ENCODE results near the gene PLEKHD1.

PLEKHD1 gene

GRCh38 chr14:69553252-69553651, 68.7 kb downstream of the PLEKHD1 start:
- DNase-seq, result no peak

GRCh38 chr14:69554500-69554899, 70.0 kb downstream of the PLEKHD1 start:
- DNase-seq, result no peak

- DNase-seq, result no peak
Measured at GRCh38 chr14:69558774-69559173, 74.2 kb downstream of the PLEKHD1 start.

- DNase-seq, result no peak
Measured at GRCh38 chr14:69559581-69560011, 75.1 kb downstream of the PLEKHD1 start.

GRCh38 chr14:69560826-69561225, 76.3 kb downstream of the PLEKHD1 start:
- no peak for DNase-seq

GRCh38 chr14:69561893-69562292, 77.4 kb downstream of the PLEKHD1 start:
- no peak for DNase-seq

DNA sequence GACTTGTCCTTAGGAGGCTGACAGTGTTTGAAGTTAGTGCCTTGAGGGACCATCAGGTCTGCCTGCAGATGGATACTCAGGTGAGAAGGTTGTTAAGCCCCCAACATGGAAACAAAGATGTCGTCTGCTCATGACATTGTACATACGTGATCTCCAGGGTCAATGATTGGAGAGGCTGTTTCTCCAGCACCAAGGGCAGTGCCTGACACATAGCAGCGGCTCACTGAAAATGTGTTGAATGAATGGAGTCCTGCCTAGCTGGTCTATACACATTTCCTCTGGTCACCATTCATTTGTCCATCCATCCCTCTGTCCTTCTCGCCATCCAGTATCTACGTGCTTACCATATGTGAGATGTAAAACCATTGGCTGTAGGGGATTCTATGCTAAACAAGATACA, 83.0 kb downstream of the PLEKHD1 start:
- DNase-seq, result no peak

DNA sequence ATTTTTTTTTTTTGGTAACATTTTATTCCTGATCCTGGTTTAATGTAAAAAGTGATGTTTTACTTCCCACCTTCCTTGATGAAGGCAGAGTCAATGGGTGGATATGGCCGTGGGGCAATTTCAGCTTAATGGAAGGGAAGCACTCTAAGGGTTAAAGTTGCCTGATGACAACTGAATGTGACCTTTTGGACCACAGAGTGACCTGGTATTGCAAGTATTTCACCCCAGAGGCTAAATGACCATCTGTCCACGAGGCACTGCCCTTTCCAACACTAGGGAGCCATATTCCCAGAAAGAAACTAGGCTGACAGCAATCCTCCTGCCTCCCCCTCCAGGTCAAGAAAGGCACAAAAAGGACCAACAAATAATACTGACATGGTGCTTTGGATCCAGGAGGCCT, 85.3 kb downstream of the PLEKHD1 start:
- DNase-seq, result no peak

DNA sequence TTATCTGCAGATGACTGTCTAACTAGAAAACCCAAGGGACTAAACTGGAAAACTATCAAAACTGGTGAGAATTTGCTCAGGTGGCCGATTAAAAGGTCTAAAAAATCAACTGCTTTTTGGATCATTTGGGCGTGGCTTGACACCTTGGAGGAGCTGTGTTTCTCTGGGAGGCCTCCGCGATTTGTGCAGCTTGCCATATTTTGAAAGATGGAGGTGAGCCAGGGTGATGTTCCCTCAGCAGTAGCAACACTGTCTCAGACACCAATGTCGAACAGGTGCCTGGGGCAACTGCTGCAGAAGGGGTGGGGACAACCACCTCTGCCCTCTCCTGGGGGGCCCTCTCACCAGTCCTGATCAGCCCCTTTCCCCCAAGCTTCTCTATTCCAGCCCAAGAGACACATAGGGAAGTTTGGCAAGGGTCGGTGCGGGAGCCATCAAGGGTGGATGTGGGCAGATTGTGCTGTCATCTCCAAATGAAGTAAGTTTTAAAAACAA, 86.4 kb downstream of the PLEKHD1 start:
- no peak for DNase-seq

DNA sequence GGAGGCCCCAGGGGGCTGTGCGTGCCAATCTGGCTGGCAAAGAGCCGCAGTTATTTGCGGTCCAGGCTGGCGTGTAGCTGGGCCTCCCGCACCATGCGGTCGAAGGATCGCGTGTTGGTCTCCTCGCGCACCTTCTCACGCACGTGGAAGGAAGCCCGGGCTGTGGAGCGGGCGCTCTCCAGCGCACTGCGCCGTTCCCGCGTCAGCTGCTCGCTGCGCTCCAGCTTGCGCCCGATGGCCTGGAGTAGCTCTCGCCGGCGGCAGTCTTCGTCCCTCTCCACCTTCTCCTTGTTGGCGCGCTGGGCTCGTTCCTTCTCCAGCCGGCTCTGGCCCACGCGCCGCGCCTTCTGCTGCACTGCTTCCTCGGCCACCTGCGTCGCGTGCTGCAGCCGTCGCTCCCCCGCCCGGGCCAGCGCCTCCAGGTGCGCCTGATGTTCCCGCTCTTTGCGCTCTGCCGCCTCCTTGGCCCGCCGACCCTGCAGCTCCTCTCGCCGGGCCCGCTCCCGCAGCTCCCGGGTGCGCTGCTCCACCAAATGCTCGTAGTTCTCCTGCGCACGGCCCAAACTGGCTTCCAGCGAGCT, 87.0 kb downstream of the PLEKHD1 start:
- no peak for DNase-seq

GRCh38 chr14:69572030-69572840, 87.7 kb downstream of the PLEKHD1 start:
- DNase-seq, result no peak

GRCh38 chr14:69572841-69573135, 88.3 kb downstream of the PLEKHD1 start:
- DNase-seq, result no peak

DNA sequence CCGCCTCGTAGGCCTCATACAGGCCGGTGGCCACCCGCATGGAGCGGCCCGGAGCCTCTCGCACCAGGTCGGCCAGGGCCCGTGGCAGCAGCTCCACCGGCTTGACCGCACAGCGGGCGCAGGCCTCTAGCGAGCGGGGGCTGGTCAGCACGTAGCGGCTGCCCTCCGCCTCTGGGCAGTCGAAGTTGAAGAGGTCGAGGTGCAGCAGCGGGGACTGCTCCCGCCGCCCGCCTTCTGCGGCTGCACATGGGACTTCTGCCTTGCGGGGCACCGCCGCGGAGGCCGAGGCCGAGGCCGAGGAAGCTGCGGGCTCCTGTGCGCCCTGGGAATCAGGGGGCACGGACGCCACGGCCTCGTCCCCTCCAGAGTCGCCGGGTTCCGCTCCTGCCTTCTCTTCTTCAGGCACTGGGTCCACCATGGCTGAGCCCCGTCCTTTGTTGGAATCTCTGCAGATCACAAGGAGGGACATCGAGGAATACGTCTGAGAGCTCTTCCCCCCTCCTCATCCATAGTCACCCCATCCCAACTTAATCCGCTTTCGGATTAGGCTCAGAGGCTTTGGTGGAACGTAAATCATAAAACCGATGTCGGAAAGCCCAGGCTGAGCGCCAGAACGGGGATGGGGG, 88.8 kb downstream of the PLEKHD1 start:
- DNase-seq, result no peak

- no peak for DNase-seq
Measured at GRCh38 chr14:69573831-69574262, 89.3 kb downstream of the PLEKHD1 start.

GRCh38 chr14:69574263-69574953, 89.9 kb downstream of the PLEKHD1 start, which contains the start of gene CCDC177:
Gene CCDC177, minus strand, starts transcription at chr14:69574871. Its CDS starts 1,249 bp downstream, at chr14:69573622.
- DNase-seq, result peak; percentile 5 to 21

DNA sequence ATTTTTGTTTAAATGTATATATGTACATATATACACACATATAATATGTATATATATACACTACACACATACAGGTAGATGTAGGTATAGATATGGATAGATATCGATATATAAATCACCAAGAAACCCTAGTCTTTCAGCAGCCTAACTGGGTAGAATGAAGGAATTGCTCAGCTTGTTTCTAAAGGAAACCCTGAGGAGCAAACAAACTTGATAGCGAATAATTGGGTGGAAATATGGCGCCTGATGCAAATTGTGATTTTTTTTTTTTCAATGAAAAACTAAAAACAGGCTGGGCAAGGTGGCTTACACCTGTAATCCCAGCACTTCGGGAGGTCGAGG, 90.4 kb downstream of the PLEKHD1 start:
- no peak for DNase-seq

GRCh38 chr14:69579476-69579875, 94.9 kb downstream of the PLEKHD1 start:
- DNase-seq, result no peak

DNA sequence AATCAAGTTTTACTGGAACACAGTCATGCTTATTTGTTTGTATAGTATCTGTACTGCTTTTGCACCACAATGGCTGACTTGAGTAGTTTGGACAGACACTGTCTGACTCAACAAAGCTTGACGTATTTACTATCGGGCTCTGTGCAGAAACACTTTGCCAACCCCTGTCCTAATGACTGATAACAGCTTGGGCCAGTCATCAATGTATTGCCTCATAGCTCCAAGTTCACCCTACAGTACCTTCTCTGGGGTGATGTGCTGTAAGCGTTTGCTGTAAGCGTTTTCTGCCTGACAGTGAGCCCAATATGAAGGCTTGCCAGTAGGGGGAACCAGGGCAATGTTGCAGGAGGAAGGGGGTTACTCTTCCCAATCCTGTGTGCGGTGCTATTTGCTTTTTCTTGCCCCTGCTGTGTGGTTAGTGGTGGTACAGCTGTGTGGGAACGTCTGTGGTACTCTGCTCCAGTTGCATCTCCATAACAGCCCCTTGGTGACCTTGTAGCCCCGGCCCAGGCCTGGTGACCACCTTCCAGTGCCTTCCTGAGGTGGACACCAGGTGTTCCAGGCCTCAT, 95.6 kb downstream of the PLEKHD1 start:
- no peak for DNase-seq
